GM08714 (cell line): ENCODE data around the gene GNAI2.
"Not testable (repeated sequence)": the region's sequence is repeated elsewhere in the genome, so short reads cannot be mapped to it uniquely, and the experiment has no call there.

ENCODE experiments used
- H3K4me3 ChIP-seq: fragments of 200-500 bp; sonication (Bioruptor generic); 2 replicates; pipeline ENCODE4 v1.5.1; 2014; ENCODE audit warnings: mild to moderate bottlenecking, low read length, inconsistent platforms
- ZNF274 ChIP-seq: IDR thresholded peaks from 2 replicates; pipeline ENCODE4 v1.6.1; 2012; ENCODE audit warnings: mild to moderate bottlenecking, low read depth, low read length

Gene GNAI2

DNA sequence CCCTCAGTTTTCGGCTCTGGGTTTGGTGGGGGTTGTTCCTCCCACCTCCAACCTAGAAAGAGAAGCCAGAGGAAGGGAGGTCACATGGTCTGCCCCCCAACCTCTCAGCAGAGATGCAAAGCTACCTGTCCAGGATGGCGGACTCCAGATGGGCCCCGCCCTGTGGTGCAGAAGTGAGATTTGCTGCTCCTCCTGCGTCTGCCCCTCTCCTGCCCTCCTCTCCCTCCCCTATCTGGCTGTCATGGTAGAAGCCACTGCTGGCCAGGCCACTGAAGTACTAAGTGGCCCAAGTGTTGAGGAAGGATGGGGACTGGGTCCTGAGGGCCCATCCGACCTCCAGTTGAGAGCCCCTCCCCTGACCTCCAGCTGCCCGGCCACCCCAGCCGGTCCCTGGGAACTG lies 30.8 kb downstream of the GNAI2 start:
- no peak overlapping the region for H3K4me3 ChIP-seq
- no peak for TF ChIP-seq ZNF274

DNA sequence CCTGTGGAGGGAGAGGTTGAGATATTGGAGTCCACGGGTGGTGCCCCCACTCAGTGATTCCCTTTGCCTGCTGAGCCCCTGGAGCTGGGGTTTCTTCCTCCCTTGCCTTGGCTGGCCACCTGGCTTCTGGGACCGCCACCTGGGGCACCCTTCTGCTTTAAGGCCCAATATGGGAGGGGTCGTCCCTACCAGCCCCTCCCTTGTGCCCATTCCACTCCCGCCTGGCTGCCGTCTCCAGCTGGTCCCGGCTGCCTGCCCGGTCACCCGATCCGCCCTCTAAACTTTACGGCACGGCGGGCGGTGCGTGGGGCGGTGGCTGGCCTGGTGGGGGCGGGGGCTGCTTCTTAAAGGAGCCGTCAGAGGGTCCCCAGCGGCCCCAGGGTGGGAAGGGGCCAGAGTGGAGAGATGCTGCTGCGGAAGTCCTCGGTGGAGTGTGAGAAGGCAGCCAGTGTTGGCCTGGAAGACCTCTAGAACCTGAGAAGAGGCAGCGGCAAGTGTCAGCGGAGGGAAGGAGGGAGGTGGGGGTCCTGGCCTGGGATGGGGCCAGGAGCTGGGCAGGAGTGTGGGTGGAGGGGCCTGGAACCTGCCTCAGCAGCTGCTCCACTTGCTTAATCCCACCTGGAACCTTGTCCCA lies 31.4 kb downstream of the GNAI2 start:
- no peak overlapping the region for H3K4me3 ChIP-seq
- no peak for TF ChIP-seq ZNF274

DNA sequence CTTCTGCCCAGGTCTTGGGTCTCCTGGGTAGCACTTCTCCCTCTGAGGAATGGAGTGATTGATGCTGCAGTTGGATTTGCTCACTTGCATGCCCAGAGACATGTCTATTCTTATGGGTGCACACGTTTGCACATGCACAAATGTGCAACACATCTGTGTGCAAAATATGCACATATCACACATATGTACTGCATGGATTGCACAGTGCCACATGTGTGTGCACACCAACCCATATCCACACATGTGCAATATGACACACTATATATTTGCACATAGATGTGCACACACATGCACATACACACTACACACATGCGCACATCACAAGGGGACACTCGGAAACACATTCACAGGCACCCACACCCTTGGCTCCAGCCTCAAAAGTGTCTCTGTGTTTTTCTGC lies 32.3 kb downstream of the GNAI2 start:
- no peak overlapping the region for H3K4me3 ChIP-seq
- TF ChIP-seq ZNF274: no peak

DNA sequence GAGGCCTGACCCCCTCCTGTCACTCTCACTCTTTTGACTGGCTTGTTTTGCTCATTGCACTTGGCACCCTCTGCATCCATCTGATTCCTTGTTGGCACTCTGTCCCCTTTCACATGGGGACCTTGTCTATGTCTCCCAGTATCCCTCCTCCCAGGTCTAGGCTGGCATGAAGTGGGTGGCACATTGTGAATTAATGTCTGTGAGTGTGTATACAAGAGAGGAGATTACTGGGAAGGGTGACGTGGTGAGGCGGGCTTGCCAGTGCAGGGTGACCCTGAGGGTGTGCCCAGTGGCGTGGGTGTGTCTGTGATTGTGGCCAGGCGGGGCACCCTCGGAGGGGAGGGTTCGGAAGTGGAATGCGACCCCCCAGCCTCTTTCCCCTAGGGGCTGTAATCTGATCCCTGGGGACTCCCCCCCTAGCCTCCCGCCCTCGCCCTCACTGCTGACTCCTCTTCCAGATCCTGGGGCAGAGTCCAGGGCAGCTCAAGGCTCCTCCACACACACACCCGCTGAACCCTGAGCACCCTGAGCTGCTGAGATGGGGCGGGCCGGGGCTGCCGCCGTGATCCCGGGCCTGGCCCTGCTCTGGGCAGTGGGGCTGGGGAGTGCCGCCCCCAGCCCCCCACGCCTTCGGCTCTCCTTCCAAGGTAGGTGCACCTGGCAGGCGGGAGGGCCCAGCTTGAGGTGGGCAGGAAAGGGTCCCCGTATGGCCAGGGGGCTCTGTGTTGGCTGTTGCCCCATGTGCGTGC lies 32.9 kb downstream of the GNAI2 start, which contains the start of gene SEMA3B:
TSS of gene SEMA3B (plus strand) at position 445 of the 749 bp plus-strand sequence. CDS start at position 539, 94 bp downstream.
- no peak within 1 kb of the TSS for H3K4me3 ChIP-seq
- no peak for TF ChIP-seq ZNF274

DNA sequence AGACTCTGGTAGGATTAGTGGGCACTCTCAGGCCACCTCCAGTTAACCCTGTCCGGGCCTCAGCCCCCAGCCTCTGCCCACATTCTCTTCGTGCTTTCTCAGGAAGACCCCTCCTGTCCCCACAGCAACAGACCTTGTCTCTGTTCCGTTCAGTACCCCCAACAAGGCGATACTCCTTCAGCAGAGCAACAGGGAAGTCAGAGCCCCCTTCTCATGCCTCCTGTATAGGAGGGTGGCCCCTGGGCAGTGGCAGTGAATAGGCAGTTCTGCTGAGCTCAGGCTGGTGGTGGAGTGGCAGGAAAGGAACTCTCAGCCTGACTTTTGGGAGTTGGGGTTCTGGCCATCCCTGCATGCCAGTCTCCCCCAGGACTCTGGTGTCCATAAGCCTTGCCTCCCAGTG lies 33.5 kb downstream of the GNAI2 start:
- no peak for TF ChIP-seq ZNF274
- H3K4me3 ChIP-seq: no peak overlapping the region

DNA sequence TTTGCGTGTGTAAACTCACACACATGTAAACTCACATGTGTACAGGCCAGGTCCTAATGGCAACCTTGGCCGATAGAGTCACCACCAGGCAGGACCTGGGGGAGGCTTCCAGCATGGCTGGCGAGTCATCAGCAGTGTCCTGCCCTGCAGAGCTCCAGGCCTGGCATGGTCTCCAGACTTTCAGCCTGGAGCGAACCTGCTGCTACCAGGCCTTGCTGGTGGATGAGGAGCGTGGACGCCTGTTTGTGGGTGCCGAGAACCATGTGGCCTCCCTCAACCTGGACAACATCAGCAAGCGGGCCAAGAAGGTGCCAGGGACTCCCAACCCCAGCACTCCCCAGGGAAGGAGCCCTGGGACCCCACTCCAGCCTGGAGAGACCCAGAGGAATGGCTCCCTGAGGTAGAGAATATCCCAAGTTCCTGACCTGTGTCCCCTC lies 34.0 kb downstream of the GNAI2 start:
- H3K4me3 ChIP-seq: no peak overlapping the region
- TF ChIP-seq ZNF274: no peak

DNA sequence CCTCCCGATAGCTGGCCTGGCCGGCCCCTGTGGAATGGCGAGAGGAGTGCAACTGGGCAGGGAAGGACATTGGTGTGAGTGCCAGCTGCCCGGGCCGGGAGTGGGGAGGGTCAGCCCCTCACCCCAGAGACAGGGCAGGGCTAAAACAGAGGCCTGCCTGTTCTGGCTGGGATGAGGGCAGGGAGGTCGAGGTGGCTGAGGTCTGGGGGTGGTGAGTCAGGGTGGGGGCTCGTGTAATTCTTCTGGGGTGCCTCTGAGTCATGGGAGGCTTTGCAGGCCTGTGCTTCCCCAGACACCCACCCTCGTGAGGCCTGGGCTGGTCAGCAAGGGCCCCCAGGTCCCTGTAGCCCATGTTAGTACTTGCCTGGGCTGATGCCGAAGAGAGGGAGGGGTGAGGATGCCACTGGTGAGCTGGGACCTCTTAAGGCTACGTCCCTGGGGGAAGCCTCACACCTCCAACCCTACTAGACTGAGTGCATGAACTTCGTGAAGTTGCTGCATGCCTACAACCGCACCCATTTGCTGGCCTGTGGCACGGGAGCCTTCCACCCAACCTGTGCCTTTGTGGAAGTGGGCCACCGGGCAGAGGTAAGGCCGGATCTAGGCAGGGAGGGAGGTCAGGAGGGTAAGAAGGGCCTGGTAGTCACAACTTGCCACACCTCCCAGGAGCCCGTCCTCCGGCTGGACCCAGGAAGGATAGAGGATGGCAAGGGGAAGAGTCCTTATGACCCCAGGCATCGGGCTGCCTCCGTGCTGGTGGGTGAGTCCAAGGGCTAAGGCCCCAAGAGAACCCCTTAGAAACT lies 34.6 kb downstream of the GNAI2 start:
- no peak overlapping the region for H3K4me3 ChIP-seq
- no peak for TF ChIP-seq ZNF274

DNA sequence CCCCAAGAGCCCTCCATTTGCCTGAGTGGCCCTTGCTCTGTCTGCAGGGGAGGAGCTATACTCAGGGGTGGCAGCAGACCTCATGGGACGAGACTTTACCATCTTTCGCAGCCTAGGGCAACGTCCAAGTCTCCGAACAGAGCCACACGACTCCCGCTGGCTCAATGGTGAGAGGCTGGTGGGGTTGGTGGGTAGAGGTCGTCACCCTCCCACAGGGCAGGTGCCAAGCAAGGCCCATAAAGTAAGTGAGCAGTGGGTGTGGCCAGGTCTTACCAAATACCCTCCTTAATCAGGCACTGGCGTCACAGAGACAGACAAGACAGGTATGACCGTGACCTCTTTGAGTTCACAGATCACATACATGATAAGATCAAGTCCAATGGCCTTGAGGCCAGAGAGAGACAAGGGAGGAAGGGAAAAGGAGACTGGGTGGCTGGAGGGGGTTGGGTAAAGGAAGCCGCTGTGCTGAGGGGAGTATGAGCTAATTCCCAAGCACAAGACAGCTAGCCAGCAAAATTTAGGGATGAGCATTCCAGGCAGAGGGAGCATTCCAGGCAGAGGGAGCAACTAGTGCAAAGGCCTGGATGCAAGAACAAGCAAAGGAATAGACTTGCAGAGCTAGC lies 35.4 kb downstream of the GNAI2 start:
- H3K4me3 ChIP-seq: no peak overlapping the region
- no peak for TF ChIP-seq ZNF274

DNA sequence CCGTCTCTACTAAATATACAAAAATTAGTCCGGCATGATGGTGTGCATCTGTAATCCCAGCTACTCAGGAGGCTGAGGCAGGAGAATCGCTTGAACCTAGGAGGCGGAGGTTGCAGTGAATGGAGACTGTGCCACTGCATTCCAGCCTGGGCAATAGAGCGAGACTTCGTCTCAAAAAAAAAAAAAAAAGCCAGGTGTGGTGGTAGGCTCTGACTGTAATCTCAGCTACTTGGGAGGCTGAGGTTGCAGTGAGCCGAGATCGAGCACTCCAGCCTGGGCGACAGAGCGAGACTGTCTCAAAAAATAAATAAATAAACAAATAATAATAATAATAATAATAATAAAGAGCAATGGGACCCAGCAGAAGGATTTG lies 36.5 kb downstream of the GNAI2 start:
- H3K4me3 ChIP-seq: not testable (repeated sequence)

DNA sequence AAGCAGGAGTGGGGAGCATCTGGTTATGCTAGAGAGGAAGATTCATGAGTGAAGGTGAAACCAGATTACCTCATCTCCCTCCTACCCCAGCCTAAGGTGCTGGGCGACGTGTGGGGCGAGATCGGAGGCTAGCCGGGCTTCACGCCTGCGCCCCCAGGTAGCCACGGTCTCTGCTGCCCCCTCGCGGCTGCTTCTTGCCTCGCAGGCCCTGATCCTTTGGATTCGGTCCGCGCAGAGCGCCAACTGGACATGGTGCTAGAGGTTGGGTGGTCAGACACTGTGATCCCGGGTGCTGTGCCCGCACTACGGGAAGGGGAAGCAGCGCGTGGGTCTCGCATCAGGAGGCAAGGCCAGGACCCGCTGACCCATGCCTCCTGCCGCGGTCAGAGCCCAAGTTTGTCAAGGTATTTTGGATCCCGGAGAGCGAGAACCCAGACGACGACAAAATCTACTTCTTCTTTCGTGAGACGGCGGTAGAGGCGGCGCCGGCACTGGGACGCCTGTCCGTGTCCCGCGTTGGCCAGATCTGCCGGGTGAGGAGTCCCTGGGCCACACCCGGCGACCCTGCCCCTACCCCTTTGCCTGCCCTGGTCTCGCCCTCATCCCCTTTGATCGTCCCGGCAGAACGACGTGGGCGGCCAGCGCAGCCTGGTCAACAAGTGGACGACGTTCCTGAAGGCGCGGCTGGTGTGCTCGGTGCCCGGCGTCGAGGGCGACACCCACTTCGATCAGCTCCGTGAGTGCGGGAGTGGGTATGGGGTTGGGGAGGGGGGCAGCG lies 37.1 kb downstream of the GNAI2 start:
- H3K4me3 ChIP-seq: no peak overlapping the region
- no peak for TF ChIP-seq ZNF274

DNA sequence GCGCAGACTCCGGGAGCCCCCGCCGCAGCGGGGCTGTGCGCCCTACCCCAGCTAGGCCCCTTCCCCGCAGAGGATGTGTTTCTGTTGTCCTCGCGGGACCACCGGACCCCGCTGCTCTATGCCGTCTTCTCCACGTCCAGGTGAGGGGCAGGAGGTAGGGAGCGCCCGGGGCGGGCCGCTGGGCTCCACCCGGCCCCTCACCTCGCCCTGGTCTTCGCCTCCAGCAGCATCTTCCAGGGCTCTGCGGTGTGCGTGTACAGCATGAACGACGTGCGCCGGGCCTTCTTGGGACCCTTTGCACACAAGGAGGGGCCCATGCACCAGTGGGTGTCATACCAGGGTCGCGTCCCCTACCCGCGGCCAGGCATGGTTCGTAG lies 37.7 kb downstream of the GNAI2 start:
- no peak for TF ChIP-seq ZNF274
- no peak overlapping the region for H3K4me3 ChIP-seq

DNA sequence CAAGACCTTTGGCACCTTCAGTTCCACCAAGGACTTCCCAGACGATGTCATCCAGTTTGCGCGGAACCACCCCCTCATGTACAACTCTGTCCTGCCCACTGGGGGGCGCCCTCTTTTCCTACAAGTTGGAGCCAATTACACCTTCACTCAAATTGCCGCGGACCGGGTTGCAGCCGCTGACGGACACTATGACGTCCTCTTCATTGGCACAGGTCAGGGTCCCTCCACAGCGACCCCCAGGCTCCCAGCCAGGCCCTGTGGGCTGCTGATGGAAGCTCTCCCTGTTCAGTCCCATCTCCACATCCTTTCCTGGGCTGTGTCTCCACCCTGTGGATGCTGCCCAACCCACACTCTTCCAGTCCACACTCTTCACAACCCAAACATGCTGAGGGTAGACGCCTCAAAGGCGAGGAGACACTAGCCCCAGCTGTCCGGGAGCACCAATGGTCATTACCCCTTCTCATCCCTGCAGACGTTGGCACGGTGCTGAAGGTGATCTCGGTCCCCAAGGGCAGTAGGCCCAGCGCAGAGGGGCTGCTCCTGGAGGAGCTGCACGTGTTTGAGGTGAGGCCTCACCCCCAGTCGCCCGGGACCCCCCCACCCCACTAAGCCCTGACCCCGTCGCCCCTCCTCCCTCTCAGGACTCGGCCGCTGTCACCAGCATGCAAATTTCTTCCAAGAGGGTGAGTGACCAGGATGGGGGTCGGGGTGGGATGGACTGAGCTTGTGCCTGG lies 38.5 kb downstream of the GNAI2 start:
- TF ChIP-seq ZNF274: no peak
- no peak overlapping the region for H3K4me3 ChIP-seq
